CD4-positive, CD25-positive, alpha-beta regulatory T cell (primary cell): Measurements from ENCODE around the gene ACTA1. TPM values are rescaled to one million over a fixed set of nuclear protein-coding genes. Genes with fewer than 3 reads are reported as not detected.

ENCODE experiments used
- ATAC-seq, 2 donors: fragments of 150-1000 bp; cut with Tn5 transposase; one replicate each; pipeline ENCODE4 v1.10.0; 2021; ENCODE audit warnings: low read depth in 2 of 2, moderate number of reproducible peaks in 2 of 2, moderate library complexity in 1 of 2
- DNase-seq, 3 donors: peaks; one replicate each; pipeline versions ENCODE4 v3.0.0 to v3.0.0-alpha.2; 2012 to 2022; ENCODE audit warnings: mixed read lengths in 1 of 3
- H3K27ac ChIP-seq: one replicate; pipeline ENCODE4 v1.7.0; 2013; ENCODE audit warnings: mild to moderate bottlenecking, low read length; ENCODE audit not compliant: insufficient read depth, poor library complexity, severe bottlenecking
- H3K27me3 ChIP-seq: one replicate; pipeline ENCODE4 v1.7.0; 2013; ENCODE audit warnings: low read length; ENCODE audit not compliant: control insufficient read depth, insufficient read depth
- H3K36me3 ChIP-seq: one replicate; pipeline ENCODE4 v1.7.0; 2013; ENCODE audit warnings: mild to moderate bottlenecking, low read length, moderate library complexity; ENCODE audit not compliant: control insufficient read depth, insufficient read depth
- H3K4me1 ChIP-seq: 2 replicates; pipeline ENCODE4 v1.7.0; 2013; ENCODE audit warnings: mild to moderate bottlenecking, low read length; ENCODE audit not compliant: insufficient read depth, control insufficient read depth, poor library complexity, severe bottlenecking
- H3K4me3 ChIP-seq: one replicate; pipeline ENCODE4 v1.7.0; 2013; ENCODE audit warnings: low read depth, mild to moderate bottlenecking, low read length, moderate library complexity
- H3K9me3 ChIP-seq, 2 experiments: 1 replicate in 1 of 2; 2 replicates in 1 of 2; pipeline ENCODE4 v1.7.0; 2013; ENCODE audit warnings: low read length in 2 of 2, mild to moderate bottlenecking in 1 of 2, moderate library complexity in 1 of 2; ENCODE audit not compliant: control insufficient read depth in 2 of 2
- H3K27ac Mint-ChIP-seq, 3 donors: one replicate each; pipeline ENCODE4 v1.8.0; 2020 to 2022; ENCODE audit warnings: mild to moderate bottlenecking in 3 of 3, mixed read lengths in 3 of 3, moderate library complexity in 2 of 3
- H3K27me3 Mint-ChIP-seq: one replicate; pipeline ENCODE4 v1.8.0; 2022; ENCODE audit warnings: mild to moderate bottlenecking, mixed read lengths
- H3K36me3 Mint-ChIP-seq: one replicate; pipeline ENCODE4 v1.8.0; 2020; ENCODE audit warnings: mixed read lengths
- H3K4me1 Mint-ChIP-seq, 4 donors: one replicate each; pipeline ENCODE4 v1.8.0; 2020 to 2022; ENCODE audit warnings: mixed read lengths in 4 of 4, mild to moderate bottlenecking in 1 of 4
- H3K4me3 Mint-ChIP-seq, 4 donors: one replicate each; pipeline ENCODE4 v1.8.0; 2020 to 2022; ENCODE audit warnings: mild to moderate bottlenecking in 4 of 4, mixed read lengths in 4 of 4, moderate library complexity in 3 of 4
- H3K9me3 Mint-ChIP-seq, 7 donors: one replicate each; pipeline ENCODE4 v1.8.0; 2020 to 2022; ENCODE audit warnings: mixed read lengths in 7 of 7, mild to moderate bottlenecking in 3 of 7, moderate library complexity in 2 of 7
- polyA plus RNA-seq, 4 donors: library from polyadenylated mRNA; unstranded; fragments of 300-500 nt; fragmentation: Illumina TruSeq; gene quantifications; one replicate each; pipeline ENCODE4 v1.2.3, GENCODE V29; 2021
- total RNA-seq: library from RNA; stranded (reverse); gene quantifications from one replicate; pipeline ENCODE4 v1.2.3, GENCODE V29; 2022

Gene ACTA1
- total and polyA plus RNA-seq, 5 donors from 2014 or later = not detected

- Histone ChIP-seq H3K4me1 (no peaks in the 10 kb centered on the region), H3K27ac (no peak overlapping the region), H3K4me3 (no peak overlapping the region), H3K9me3 (no peaks in the 10 kb centered on the region), H3K27me3 (no peaks in the 10 kb centered on the region), H3K36me3 (peaks cover 61% of the 10 kb centered on the region)
- H3K36me3 Mint-ChIP-seq = peaks cover 36% of the 10 kb centered on the region
- no peaks in the 10 kb centered on the region for H3K27me3 Mint-ChIP-seq
- no peaks in the 10 kb centered on the region for H3K4me1 Mint-ChIP-seq
- DNase-seq = no peak
- no peak for ATAC-seq
- no peaks in the 10 kb centered on the region for H3K9me3 Mint-ChIP-seq
- no peak overlapping the region for H3K4me3 Mint-ChIP-seq
- no peak overlapping the region for H3K27ac Mint-ChIP-seq
Observed at GRCh38 chr1:229454056-229454455, 20.2 kb upstream of the ACTA1 start.

DNA sequence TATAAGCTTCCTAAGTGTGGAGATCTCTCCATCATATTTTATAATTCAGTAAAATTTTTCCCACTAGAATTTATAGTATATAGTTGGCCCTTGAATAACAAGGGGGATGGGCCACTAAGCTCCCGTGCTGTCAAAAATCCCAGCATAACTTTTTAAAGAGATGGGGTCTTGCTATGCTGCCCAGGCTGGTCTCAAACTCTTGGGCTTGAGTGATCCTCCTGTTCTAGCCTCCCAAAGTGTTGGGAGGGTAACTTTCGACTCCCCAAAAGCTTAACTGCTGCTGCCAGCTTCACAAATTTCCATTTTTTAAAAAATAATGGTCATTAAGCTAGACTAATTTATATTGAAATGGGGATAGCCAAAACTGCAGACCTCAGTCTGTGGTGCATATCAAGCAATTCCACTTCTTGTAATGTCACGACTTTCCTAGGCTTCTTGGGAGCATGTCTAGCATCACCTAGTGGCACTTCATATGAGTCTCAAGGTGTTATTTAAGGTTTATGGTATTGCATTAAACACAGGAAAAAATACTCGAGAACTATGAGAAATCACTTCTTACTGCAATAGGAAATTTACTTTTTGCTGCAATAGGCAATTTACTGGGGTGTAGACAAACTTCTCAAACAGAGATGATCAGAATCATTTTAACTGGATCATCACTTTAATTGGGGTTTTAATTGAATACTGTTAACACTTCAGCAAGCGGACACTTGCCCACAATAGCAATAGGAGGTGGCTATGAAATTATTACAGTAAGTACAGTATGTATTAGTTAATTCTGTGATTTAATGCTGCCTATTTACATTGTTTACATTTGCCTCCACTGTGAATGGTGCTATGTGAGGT, 19.3 kb upstream of the ACTA1 start:
- no peaks in the 10 kb centered on the region for H3K27me3 Mint-ChIP-seq
- ATAC-seq (no peak), DNase-seq (no peak)
- Histone ChIP-seq H3K36me3 (peaks cover 61% of the 10 kb centered on the region), H3K4me3 (no peak overlapping the region), H3K9me3 (no peaks in the 10 kb centered on the region), H3K27ac (no peak overlapping the region), H3K4me1 (no peaks in the 10 kb centered on the region), H3K27me3 (no peaks in the 10 kb centered on the region)
- H3K4me1 Mint-ChIP-seq = no peaks in the 10 kb centered on the region
- no peak overlapping the region for H3K27ac Mint-ChIP-seq
- H3K4me3 Mint-ChIP-seq = no peak overlapping the region
- peaks cover 0 to 1% (median 0%) of the 10 kb centered on the region in 7 donors for H3K9me3 Mint-ChIP-seq
- peaks cover 41% of the 10 kb centered on the region for H3K36me3 Mint-ChIP-seq

GRCh38 chr1:229448845-229449244, 15.0 kb upstream of the ACTA1 start:
- ATAC-seq (no peak), DNase-seq (no peak)
- H3K4me3 Mint-ChIP-seq = no peak overlapping the region
- H3K27me3 Mint-ChIP-seq = no peaks in the 10 kb centered on the region
- Histone ChIP-seq H3K36me3 (peaks cover 64% of the 10 kb centered on the region), H3K27me3 (no peaks in the 10 kb centered on the region), H3K4me1 (no peaks in the 10 kb centered on the region), H3K4me3 (no peak overlapping the region), H3K27ac (no peak overlapping the region), H3K9me3 (no peaks in the 10 kb centered on the region)
- H3K9me3 Mint-ChIP-seq = peaks cover 0 to 1% (median 0%) of the 10 kb centered on the region in 7 donors
- no peaks in the 10 kb centered on the region for H3K4me1 Mint-ChIP-seq
- H3K27ac Mint-ChIP-seq = peak overlapping the region in 1 of 3 donors; percentile 29
- peaks cover 52% of the 10 kb centered on the region for H3K36me3 Mint-ChIP-seq

- Mint-ChIP-seq H3K36me3 (peaks cover 52% of the 10 kb centered on the region), H3K9me3 (peaks cover 0 to 1% (median 0%) of the 10 kb centered on the region in 7 donors), H3K27ac (peak overlapping the region in 1 of 3 donors; percentile 29), H3K4me3 (no peak overlapping the region), H3K27me3 (no peaks in the 10 kb centered on the region), H3K4me1 (no peaks in the 10 kb centered on the region)
- H3K27me3 ChIP-seq = no peaks in the 10 kb centered on the region
- H3K4me1 ChIP-seq = no peaks in the 10 kb centered on the region
- peaks cover 66% of the 10 kb centered on the region for H3K36me3 ChIP-seq
- no peak overlapping the region for H3K4me3 ChIP-seq
- ATAC-seq (no peak), DNase-seq (no peak)
- no peak overlapping the region for H3K27ac ChIP-seq
- H3K9me3 ChIP-seq = no peaks in the 10 kb centered on the region
Observed at GRCh38 chr1:229448354-229448753, 14.5 kb upstream of the ACTA1 start.

DNA sequence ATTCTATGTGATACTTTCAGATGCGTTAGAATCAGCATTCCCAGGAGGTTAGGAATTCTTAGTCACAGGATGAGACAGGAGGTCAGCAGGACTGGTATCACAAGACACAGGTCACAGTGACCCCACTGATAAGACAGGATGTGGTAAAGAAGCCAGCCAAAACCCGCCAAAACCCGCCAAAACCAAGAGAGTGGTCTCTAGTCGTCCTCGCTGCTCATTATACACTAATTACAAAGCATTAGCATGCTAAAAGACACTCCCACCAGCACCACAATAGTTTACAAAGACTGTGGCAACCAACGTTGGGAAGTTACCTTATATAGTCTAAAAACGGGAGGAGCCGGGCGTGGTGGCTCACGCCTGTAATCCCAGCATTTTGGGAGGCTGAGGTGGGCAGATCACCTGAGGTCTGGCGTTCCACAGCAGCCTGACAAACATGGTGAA, 13.9 kb upstream of the ACTA1 start:
- H3K9me3 ChIP-seq = no peaks in the 10 kb centered on the region
- no peak for ATAC-seq
- H3K4me1 ChIP-seq = no peaks in the 10 kb centered on the region
- no peak overlapping the region for H3K4me3 Mint-ChIP-seq
- H3K36me3 ChIP-seq = peaks cover 71% of the 10 kb centered on the region
- H3K27me3 ChIP-seq = no peaks in the 10 kb centered on the region
- H3K4me1 Mint-ChIP-seq = no peaks in the 10 kb centered on the region
- no peak overlapping the region for H3K4me3 ChIP-seq
- no peaks in the 10 kb centered on the region for H3K27me3 Mint-ChIP-seq
- H3K9me3 Mint-ChIP-seq = peaks cover 0 to 1% (median 0%) of the 10 kb centered on the region in 7 donors
- no peak for DNase-seq
- peaks cover 52% of the 10 kb centered on the region for H3K36me3 Mint-ChIP-seq
- H3K27ac ChIP-seq = no peak overlapping the region
- H3K27ac Mint-ChIP-seq = no peak overlapping the region

DNA sequence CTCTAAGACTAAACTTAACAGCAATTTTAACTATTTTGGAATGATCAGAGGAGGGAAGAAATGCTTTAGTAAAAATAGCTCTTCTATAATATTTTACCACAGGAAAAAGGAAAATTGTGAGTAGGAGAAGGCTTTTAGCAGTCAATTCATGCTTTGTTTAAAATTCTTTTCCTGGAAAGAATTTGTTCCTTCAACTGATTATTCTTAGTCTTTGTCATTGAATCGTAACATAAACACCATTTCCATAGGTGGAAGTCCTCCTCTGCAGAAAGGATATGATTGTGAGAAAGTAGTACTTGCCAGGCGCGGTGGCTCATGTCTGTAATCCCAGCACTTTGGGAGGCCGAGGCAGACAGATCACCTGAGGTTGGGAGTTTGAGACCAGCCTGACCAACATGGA, 11.9 kb upstream of the ACTA1 start:
- no peak for ATAC-seq
- Mint-ChIP-seq H3K4me1 (peaks cover 0 to 8% (median 5%) of the 10 kb centered on the region in 4 donors), H3K36me3 (peaks cover 57% of the 10 kb centered on the region), H3K27ac (no peak overlapping the region), H3K9me3 (peaks cover 0 to 1% (median 0%) of the 10 kb centered on the region in 7 donors), H3K4me3 (no peak overlapping the region), H3K27me3 (no peaks in the 10 kb centered on the region)
- no peak for DNase-seq
- H3K36me3 ChIP-seq = peaks cover 70% of the 10 kb centered on the region
- H3K27me3 ChIP-seq = no peaks in the 10 kb centered on the region
- no peaks in the 10 kb centered on the region for H3K4me1 ChIP-seq
- H3K4me3 ChIP-seq = no peak overlapping the region
- no peak overlapping the region for H3K27ac ChIP-seq
- no peaks in the 10 kb centered on the region for H3K9me3 ChIP-seq

DNA sequence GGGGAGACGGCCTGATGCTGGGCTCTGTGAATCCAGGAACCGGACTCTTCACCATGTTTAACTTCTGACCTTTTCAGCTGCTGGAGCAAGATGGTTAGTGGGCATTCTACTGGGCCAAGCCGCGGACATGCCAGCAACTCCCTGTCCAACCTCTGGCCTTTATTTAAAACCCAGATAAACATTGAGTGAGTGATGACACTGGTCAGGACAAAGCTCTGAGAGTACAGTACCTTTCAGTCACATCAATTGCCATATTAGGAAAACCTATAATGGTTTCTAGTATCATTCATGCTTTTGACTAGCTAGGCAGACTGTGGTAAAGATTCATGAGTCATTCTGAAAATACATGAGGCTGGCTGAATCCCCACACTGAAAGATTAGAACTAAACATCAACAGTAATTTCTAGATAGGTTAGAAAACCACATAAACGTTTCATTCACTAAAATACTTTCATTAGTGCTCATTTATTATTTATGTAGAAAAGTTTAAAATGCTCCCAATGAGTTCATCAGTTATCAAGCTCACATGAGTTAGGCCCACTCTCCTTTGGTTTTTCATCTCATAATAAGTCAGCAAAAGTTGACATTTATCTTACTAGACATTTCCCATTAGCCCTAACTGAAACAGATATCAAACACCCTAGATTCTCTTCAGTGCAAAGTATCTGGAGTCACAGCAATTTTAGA, 7.1 kb upstream of the ACTA1 start:
- peak overlapping the region; percentile 20 to 27 (median 24) for H3K27ac Mint-ChIP-seq
- Histone ChIP-seq H3K27ac (no peak overlapping the region), H3K4me1 (no peaks in the 10 kb centered on the region)

More for the DNA sequence above, 7.1 kb upstream of the ACTA1 start:
- Histone ChIP-seq H3K4me3 (no peak overlapping the region), H3K9me3 (no peaks in the 10 kb centered on the region), H3K27me3 (peaks cover 2% of the 10 kb centered on the region), H3K36me3 (peaks cover 54% of the 10 kb centered on the region)
- DNase-seq (peak in 1 of 3 donors; percentile 83), ATAC-seq (peak; percentile 61 to 75)
- Mint-ChIP-seq H3K4me1 (peaks cover 0 to 9% (median 8%) of the 10 kb centered on the region in 4 donors), H3K27me3 (peaks cover 5% of the 10 kb centered on the region), H3K36me3 (peaks cover 45% of the 10 kb centered on the region), H3K4me3 (no peak overlapping the region), H3K9me3 (peaks cover 0 to 2% (median 0%) of the 10 kb centered on the region in 7 donors)
